PC-3 (cell line): ENCODE measurements around the gene PTPRN2. TPM values are rescaled to one million over a fixed set of nuclear protein-coding genes. Genes with fewer than 3 reads are reported as not detected.
A peak's percentile ranks its signal among the peaks of the same experiment; 100 is the strongest.

Experiments used
- ATAC-seq: fragments of 200-7000 bp; cut with Tn5 transposase; 2 replicates; pipeline ENCODE4 v1.9.1; 2020; ENCODE audit warnings: mild to moderate bottlenecking, moderate library complexity
- BruUV-seq: library from RNA; stranded (reverse); fragments of 400-500 nt; replicated peaks from 2 replicates; lab custom pipeline; 2021; lab: Mats Ljungman, UMichigan
- CTCF ChIA-PET: fragments of 300-600 bp; sonication (Branson Sonifier 250); formaldehyde crosslinking; loops from one replicate; lab custom pipeline; 2022; ENCODE audit warnings: antibody characterized with exemption; lab: Charles Lee
- POLR2A ChIA-PET: fragments of 300-600 bp; sonication (Branson Sonifier 250); formaldehyde crosslinking; loops from one replicate; lab custom pipeline; 2022; ENCODE audit warnings: antibody characterized with exemption; ENCODE audit not compliant: unreplicated experiment; lab: Charles Lee
- DNase-seq: peaks from one replicate; pipeline ENCODE4 v3.0.0-alpha.2; 2015
- H2AFZ ChIP-seq: fragments of 300-600 bp; sonication (generic); 2 replicates; pipeline ENCODE4 v1.6.0; 2016; ENCODE audit warnings: antibody characterized with exemption, low read length
- H3F3A ChIP-seq: fragments of 300-600 bp; sonication (generic); one replicate; pipeline ENCODE4 v1.6.0; 2017; ENCODE audit warnings: antibody characterized with exemption, low read length, control low read depth, mild to moderate bottlenecking; ENCODE audit not compliant: unreplicated experiment
- H3K27ac ChIP-seq: fragments of 300-600 bp; sonication (generic); 2 replicates; pipeline ENCODE4 v1.5.1; 2016; ENCODE audit warnings: mild to moderate bottlenecking, low read length
- H3K27me3 ChIP-seq: fragments of 300-600 bp; sonication (generic); 2 replicates; pipeline ENCODE4 v1.6.1; 2016; ENCODE audit warnings: low read length, mixed read lengths
- H3K36me3 ChIP-seq: fragments of 300-600 bp; sonication (generic); 2 replicates; pipeline ENCODE4 v1.6.1; 2016; ENCODE audit warnings: low read depth, mixed run types, low read length, mixed read lengths
- H3K4me1 ChIP-seq: fragments of 300-600 bp; sonication (generic); 2 replicates; pipeline ENCODE4 v1.5.1; 2016; ENCODE audit warnings: low read length; ENCODE audit not compliant: insufficient read depth
- H3K4me2 ChIP-seq: fragments of 300-600 bp; sonication (generic); 2 replicates; pipeline ENCODE4 v1.6.0; 2016; ENCODE audit warnings: low read length
- H3K4me3 ChIP-seq: fragments of 300-600 bp; sonication (generic); 2 replicates; pipeline ENCODE4 v1.5.1; 2016; ENCODE audit warnings: mild to moderate bottlenecking, low read length, mixed read lengths
- H3K79me2 ChIP-seq: fragments of 300-600 bp; sonication (generic); 2 replicates; pipeline ENCODE4 v1.6.1; 2017; ENCODE audit warnings: low read length, mixed read lengths
- H3K9ac ChIP-seq: fragments of 300-600 bp; sonication (generic); 2 replicates; pipeline ENCODE4 v1.6.0; 2016; ENCODE audit warnings: mild to moderate bottlenecking, low read length
- H3K9me2 ChIP-seq: fragments of 300-600 bp; sonication (generic); replicated peaks from 2 replicates; pipeline ENCODE4 v1.6.1; 2016; ENCODE audit warnings: mixed run types, low read length, mixed read lengths
- H3K9me3 ChIP-seq: fragments of 300-600 bp; sonication (generic); 2 replicates; pipeline ENCODE4 v1.6.1; 2016; ENCODE audit warnings: low read length, mixed read lengths
- H4K20me1 ChIP-seq: fragments of 300-600 bp; sonication (generic); 2 replicates; pipeline ENCODE4 v1.6.1; 2016; ENCODE audit warnings: low read length, mixed read lengths
- EZH2 ChIP-seq: fragments of 300-600 bp; sonication (generic); IDR thresholded peaks from one replicate; pipeline ENCODE4 v1.6.1; 2017; ENCODE audit warnings: antibody characterized with exemption, mild to moderate bottlenecking, low read length; ENCODE audit not compliant: unreplicated experiment
- EZH2phosphoT487 ChIP-seq: fragments of 300-600 bp; sonication (generic); IDR thresholded peaks from 2 replicates; pipeline ENCODE4 v1.6.1; 2018; ENCODE audit warnings: mild to moderate bottlenecking, antibody characterized with exemption, low read length, borderline replicate concordance
- intact Hi-C: fragments of 100-400 bp; cut with micrococcal nuclease; formaldehyde crosslinking; loops from 2 replicates; pipeline ENCODE4 v1.9.0; 2023
- total RNA-seq: library from RNA; depleted of rRNA; stranded (reverse); fragments of >200 nt; gene quantifications from 2 replicates; pipeline ENCODE4 v1.2.3, GENCODE V29; 2014
- TF ChIP-seq, protein P1 (sequence below): fragments of 300-600 bp; sonication (generic); conservative IDR thresholded peaks from 2 replicates; pipeline ENCODE4 v1.5.1; 2017; ENCODE audit warnings: antibody characterized with exemption, low read depth, mild to moderate bottlenecking, low read length

PTPRN2 gene
- total RNA-seq, 1 experiment from 2014 or later = 3.2 TPM

DNA sequence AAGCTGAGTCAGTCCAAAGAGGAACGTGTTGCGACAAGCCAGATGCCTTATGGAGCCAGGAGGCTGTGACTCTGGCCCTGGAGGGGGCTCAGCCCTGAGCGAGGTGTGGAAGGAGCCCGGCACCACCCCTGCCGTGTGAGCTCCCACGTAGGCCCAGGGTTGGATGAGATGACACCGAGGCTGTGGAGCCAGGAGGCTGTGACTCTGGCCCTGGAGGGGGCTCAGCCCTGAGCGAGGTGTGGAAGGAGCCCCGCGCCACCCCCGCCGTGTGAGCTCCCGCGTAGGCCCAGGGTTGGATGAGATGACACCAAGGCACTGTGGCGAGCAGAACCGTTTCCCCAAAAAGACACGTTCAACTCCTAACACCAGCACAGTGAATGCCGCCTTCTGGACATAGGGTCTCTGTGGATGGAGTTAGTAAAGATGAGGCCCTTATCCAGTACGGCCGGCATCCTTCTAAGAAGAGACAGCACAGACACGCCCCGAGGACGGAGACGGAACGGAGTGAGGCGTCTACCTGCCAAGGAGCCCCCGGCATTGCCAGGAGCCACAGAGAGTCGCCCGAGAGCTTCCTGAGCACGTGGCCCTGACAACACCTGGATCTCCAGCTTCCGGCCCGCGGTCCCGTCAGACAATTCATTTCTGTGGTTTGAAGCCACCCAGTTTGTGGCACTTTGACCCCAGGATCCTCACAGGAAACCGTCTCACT lies 778.3 kb downstream of the PTPRN2 start:
- ChIA-PET POLR2A (no interaction called here), CTCF (no interaction called here)
- no peak for DNase-seq
- no peak overlapping the region for H3K4me2 ChIP-seq
- no peaks in the 10 kb centered on the region for H3K27me3 ChIP-seq
- no peaks in the 10 kb centered on the region for H4K20me1 ChIP-seq
- H3K4me3 ChIP-seq = no peak overlapping the region
- intact Hi-C loops = no loop called here
- H3K79me2 ChIP-seq = no peaks in the 10 kb centered on the region
- no peak overlapping the region for H3K27ac ChIP-seq
- no peaks in the 10 kb centered on the region for H3K9me3 ChIP-seq
- ATAC-seq = no peak
- no peaks in the 10 kb centered on the region for H3K36me3 ChIP-seq
- no peaks in the 10 kb centered on the region for H3K9me2 ChIP-seq
- no peak overlapping the region for H3K9ac ChIP-seq
- peaks cover 15% of the 10 kb centered on the region for H3K4me1 ChIP-seq
- H2AFZ ChIP-seq = no peak overlapping the region
- TF ChIP-seq, protein P1, sequence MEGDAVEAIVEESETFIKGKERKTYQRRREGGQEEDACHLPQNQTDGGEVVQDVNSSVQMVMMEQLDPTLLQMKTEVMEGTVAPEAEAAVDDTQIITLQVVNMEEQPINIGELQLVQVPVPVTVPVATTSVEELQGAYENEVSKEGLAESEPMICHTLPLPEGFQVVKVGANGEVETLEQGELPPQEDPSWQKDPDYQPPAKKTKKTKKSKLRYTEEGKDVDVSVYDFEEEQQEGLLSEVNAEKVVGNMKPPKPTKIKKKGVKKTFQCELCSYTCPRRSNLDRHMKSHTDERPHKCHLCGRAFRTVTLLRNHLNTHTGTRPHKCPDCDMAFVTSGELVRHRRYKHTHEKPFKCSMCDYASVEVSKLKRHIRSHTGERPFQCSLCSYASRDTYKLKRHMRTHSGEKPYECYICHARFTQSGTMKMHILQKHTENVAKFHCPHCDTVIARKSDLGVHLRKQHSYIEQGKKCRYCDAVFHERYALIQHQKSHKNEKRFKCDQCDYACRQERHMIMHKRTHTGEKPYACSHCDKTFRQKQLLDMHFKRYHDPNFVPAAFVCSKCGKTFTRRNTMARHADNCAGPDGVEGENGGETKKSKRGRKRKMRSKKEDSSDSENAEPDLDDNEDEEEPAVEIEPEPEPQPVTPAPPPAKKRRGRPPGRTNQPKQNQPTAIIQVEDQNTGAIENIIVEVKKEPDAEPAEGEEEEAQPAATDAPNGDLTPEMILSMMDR = no peak
- no peak for TF ChIP-seq EZH2phosphoT487
- TF ChIP-seq EZH2 = no peak
- no peaks in the 10 kb centered on the region for H3F3A ChIP-seq
- no TSS peak for BruUV-seq

- no peaks in the 10 kb centered on the region for H3K9me3 ChIP-seq
- H3F3A ChIP-seq = no peaks in the 10 kb centered on the region
- no peaks in the 10 kb centered on the region for H3K36me3 ChIP-seq
- intact Hi-C loops = no loop called here
- ChIA-PET CTCF (no interaction called here), POLR2A (interaction anchor here (0.5 kb wide), 1 partner anchor 17 kb away, joined by 3 read pairs; no protein-coding TSS in a partner anchor)
- DNase-seq = no peak
- 0 out of 2 replicates have a peak overlapping the region, but pooled peaks have one; percentile 68 for H3K4me2 ChIP-seq
- ATAC-seq = no peak
- H3K27me3 ChIP-seq = no peaks in the 10 kb centered on the region
- H3K27ac ChIP-seq = peak overlapping the region; percentile 51
- no peaks in the 10 kb centered on the region for H4K20me1 ChIP-seq
- BruUV-seq = no TSS peak
- H3K9ac ChIP-seq = no peak overlapping the region
- H3K4me3 ChIP-seq = no peak overlapping the region
- peaks cover 15% of the 10 kb centered on the region for H3K4me1 ChIP-seq
- no peaks in the 10 kb centered on the region for H3K9me2 ChIP-seq
- TF ChIP-seq, protein P1 = no peak
- no peak for TF ChIP-seq EZH2phosphoT487
- no peak for TF ChIP-seq EZH2
- no peaks in the 10 kb centered on the region for H3K79me2 ChIP-seq
- H2AFZ ChIP-seq = no peak overlapping the region
Measured at GRCh38 chr7:157808042-157808441, 779.6 kb downstream of the PTPRN2 start.

GRCh38 chr7:157807510-157807909 lies 780.1 kb downstream of the PTPRN2 start:
- no TSS peak for BruUV-seq
- POLR2A ChIA-PET = interaction anchor here (0.5 kb wide), 1 partner anchor 18 kb away, joined by 3 read pairs; no protein-coding TSS in a partner anchor
- ATAC-seq = peak; percentile 99

More at GRCh38 chr7:157807510-157807909, 780.1 kb downstream of the PTPRN2 start:
- H3K27ac ChIP-seq = peak overlapping the region; percentile 58
- no peaks in the 10 kb centered on the region for H3F3A ChIP-seq
- H3K36me3 ChIP-seq = no peaks in the 10 kb centered on the region
- H3K79me2 ChIP-seq = no peaks in the 10 kb centered on the region
- no peaks in the 10 kb centered on the region for H3K9me2 ChIP-seq
- peaks cover 15% of the 10 kb centered on the region for H3K4me1 ChIP-seq
- H3K27me3 ChIP-seq = no peaks in the 10 kb centered on the region
- TF ChIP-seq EZH2phosphoT487 (no peak), EZH2 (no peak)
- TF ChIP-seq, protein P1 = no peak
- H4K20me1 ChIP-seq = no peaks in the 10 kb centered on the region
- CTCF ChIA-PET = no interaction called here
- H3K9me3 ChIP-seq = no peaks in the 10 kb centered on the region
- H3K4me2 ChIP-seq = peak overlapping the region; percentile 68
- intact Hi-C loops = loop anchor here (1.0 kb wide), 1 partner anchor 38 kb away; no protein-coding TSS in a partner anchor
- peak overlapping the region; percentile 61; the same call in 1 of the 2 replicates for H2AFZ ChIP-seq
- no peak overlapping the region for H3K4me3 ChIP-seq
- H3K9ac ChIP-seq = no peak overlapping the region
- peak; percentile 87 for DNase-seq
